LHCN-M2 (cell line): ENCODE measurements around the gene ANKIB1. TPM values are rescaled to one million over a fixed set of nuclear protein-coding genes. Genes with fewer than 3 reads are reported as not detected.
"Not testable (repeated sequence)": the region's sequence is repeated elsewhere in the genome, so short reads cannot be mapped to it uniquely, and the experiment has no call there.

Experiments used
- DNase-seq: peaks from one replicate; pipeline ENCODE4 v3.0.0-alpha.2; 2012; ENCODE audit warnings: low read depth
- total RNA-seq: library from RNA; depleted of rRNA; stranded (reverse); fragments of >200 nt; gene quantifications from 2 replicates; pipeline ENCODE4 v1.2.3, GENCODE V29; 2014

The ANKIB1 gene
- total RNA-seq, 1 experiment from 2014 or later: 42.9 TPM

- no peak for DNase-seq
Observed at GRCh38 chr7:92325173-92325572, 79.4 kb downstream of the ANKIB1 start.

DNA sequence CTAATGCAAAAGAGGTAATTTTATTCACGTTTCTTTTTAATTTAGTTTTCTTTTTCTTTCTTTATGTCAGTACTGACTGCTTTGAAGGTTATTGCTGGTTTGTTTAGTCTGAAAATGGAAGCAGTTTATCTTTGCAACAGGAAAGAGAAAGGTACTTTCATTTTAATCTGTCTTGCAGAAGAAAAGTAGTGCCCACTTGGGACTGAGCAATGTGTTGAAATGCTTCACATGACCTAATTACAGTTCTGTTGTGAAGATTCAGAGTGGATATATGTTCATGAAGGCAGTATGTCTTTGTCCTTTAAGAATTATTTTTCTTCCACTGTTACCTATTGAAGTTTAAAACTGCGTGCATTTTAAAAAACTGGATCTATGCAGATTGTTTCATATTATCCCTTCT, 80.1 kb downstream of the ANKIB1 start:
- DNase-seq: peak; percentile 11

DNA sequence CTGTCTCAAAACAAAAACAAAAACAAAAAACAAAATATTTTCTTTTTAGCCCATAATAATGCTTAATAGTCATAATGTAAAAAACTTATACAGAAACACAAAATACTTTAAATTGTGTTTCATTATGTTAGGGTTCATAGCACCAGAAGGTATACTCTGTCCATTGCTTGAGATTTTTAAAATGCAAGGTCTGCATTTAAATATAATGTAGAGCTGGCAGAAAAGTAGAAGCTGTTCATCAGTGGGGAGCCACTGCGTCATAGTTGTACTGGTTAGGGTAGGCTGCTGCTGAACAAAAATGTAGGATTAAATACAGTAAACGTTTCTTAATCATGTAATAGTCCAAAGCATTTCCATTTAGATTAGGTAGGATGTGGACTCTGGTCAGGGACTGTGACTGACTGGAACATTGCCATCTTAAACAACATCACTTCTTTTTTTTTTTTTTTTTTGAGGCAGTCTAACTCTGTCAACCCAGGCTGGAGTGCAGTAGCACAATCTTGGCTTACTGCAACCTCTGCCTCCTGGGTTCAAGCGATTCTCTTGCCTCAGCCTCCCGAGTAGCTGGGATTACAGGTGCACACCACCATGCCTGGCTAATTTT, 85.2 kb downstream of the ANKIB1 start:
- no peak for DNase-seq

GRCh38 chr7:92331508-92331907, 85.7 kb downstream of the ANKIB1 start:
- DNase-seq: no peak

- no peak for DNase-seq
Observed at GRCh38 chr7:92332782-92333181, 87.0 kb downstream of the ANKIB1 start.

DNA sequence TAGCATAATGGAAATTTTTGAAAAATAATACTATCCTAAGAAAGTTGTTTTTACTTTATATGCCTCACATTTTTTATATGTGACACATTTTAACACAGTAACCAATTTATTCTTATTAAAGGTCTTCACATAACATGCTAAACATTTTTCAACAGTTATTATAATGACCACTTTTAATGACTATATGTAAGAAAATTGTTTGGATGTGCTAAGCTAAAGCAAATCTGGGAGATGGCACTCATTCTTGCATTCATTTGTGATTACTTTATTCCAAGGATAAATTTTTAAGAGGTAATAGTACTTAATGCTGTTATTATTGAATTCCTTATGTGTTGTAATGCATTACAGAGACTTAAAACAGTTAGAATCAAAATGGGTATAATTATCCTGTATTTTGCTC, 88.1 kb downstream of the ANKIB1 start:
- DNase-seq: no peak

- DNase-seq: no peak
Observed at GRCh38 chr7:92335574-92335973, 89.8 kb downstream of the ANKIB1 start.

DNA sequence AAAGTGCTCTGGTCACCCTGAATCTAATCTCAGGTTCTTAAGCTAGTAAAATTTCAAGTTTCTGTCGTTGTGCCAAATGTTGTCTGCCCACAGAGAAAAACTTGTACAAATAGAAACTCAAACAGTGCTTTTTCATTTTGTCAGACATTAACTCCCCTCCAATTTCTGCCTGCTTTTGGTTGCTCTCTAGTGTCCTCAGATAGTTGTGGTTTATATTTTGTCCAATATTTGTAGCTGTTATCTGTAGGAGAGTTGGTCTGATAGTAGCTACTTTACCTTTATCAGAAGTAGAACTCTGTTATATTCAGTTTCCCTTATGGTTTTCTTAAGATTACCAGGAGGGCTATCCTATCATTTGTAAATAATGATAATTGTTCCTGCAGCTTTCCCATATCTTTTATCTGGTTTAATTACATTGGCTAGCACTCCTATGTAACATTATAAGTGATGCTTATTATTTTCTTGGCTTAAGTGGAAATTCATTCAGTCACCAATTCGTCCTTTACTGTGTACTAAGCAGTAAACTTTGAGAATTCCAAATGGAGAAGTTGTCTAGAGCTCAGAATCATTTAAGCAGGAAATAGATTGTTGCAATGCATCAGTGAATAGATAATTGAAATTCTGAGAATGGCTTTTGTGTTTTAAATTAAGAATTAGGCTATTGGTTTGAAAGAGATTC, 91.0 kb downstream of the ANKIB1 start:
- DNase-seq: no peak

GRCh38 chr7:92340016-92340415, 94.2 kb downstream of the ANKIB1 start:
- DNase-seq: no peak

DNA sequence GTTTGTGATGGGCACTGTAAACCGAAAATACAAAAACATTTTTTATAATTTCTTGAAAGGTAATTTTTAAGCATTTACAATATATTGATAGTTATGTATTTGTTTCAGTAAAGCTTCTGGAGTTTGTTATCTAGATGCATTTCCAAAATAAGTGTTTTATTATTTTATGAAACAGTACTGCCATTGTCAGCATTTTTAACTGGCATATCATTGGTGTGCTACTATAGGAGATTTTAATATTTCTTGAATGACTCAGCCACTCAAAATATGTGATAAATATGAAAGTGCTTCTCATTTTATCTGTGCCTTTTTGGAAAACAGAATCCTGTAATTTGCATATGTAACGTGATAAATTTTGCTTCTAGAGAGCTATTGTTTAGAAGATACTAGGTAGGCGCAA, 97.9 kb downstream of the ANKIB1 start:
- peak; percentile 19 for DNase-seq

GRCh38 chr7:92352009-92352408, 106.2 kb downstream of the ANKIB1 start:
- no peak for DNase-seq

DNA sequence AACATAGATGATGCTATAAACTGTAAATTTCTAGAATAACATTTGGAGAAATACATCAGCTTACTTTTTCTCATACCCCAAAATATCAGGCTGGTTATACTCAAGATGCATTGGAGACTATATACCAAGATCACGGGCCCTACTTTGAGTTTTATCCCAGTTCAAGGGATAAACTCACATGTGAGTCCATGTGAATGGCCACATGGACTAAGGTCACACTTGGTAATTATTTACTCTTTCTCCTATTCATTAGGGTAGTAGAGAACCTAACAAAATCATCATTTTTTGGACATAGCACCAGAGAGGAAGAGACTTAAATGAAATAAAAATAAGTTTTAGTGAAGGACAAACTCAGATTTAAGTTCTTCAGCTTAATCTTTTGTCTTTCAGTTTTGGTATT, 108.4 kb downstream of the ANKIB1 start:
- no peak for DNase-seq

DNA sequence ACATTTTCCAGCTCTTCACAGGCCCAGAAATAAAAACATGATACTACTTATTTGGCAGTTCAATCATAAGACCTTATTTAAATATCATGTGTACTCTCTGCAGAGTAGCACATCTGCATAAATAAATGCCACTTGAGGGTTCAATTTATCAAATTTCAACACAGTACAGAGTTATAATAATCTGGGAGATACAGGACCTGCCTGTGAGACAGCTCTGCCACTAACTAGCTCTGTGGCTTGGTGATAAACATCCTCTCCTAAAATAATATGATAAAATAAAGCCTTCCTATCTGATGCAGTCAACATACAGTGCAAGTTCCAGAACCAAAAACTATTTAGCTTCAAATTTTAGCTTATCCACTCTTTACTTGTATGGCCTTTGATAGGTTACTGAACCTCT, 110.6 kb downstream of the ANKIB1 start:
- no peak for DNase-seq

- DNase-seq: no peak
Observed at GRCh38 chr7:92357260-92357659, 111.5 kb downstream of the ANKIB1 start.

DNA sequence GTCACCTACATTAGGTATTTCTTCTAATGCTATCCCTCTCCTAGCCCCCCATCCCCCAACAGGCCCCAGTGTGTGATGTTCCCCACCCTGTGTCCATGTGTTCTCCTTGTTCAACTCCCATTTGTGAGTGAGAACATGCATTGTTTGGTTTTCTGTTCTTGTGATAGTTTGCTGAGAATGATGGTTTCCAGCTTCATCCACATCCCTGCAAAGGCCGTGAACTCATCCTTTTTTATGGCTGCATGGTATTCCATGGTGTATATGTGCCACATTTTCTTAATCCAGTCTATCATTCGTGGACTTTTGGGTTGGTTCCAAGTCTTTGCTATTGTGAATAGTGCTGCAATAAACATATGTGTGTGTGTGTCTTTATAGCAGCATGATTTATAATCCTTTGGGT, 113.4 kb downstream of the ANKIB1 start:
- not testable (repeated sequence) for DNase-seq

- DNase-seq: peak; percentile 14
Observed at GRCh38 chr7:92359801-92360200, 114.0 kb downstream of the ANKIB1 start.

DNA sequence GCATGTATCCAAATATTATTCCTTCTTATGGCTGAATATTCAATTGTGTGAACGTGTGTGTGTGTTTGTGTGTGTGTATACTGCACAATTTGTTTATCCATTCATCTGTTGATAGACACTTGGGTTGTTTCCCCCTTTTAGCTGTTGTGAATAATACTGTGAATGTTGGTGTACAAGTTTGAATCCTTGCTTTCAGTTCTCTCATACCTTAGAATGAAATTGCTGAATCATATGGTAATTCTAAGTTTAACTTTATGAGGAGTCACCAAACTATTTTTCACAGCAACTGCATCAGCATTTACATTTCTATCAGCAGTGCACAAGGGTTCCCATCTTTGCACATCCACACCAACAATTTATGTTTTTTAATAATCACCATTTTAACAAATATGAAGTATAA, 114.6 kb downstream of the ANKIB1 start:
- DNase-seq: no peak

DNA sequence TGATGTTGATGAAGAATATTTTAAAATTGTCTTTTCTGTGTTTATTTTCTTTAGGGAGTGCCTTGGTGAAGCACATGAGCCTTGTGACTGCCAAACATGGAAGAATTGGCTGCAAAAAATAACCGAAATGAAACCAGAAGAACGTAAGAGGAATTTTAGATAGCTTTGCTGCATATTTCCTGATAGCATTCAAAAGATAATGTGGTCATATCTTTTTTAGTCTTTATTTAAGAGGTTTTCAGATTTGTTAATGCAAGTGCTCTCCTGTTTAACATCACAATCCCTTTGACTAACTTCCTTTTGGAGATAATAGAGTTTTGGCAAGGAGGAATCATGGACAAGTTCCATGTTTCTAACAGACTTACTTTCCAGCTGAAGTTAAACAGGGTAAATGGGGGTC, 116.4 kb downstream of the ANKIB1 start:
- DNase-seq: no peak

- DNase-seq: peak; percentile 30
Observed at GRCh38 chr7:92366730-92367129, 121.0 kb downstream of the ANKIB1 start.

DNA sequence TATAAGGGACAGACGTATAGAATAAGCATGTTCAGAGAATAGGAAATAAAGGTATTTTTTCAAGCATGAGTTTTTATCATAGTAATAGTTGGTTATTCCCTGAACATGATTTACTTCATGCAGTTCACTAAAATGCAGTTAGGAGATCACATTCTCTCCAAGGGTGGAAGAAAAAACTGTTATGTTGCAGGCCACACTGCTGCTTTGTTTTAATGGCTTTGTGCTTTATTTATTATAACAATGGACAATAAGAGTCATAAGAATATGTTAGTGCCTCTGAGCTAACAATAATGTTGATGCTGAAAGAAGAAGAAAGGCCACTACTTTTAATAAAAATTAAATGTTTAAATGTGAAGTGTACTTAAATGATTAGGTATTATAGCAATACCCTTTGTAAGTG, 123.0 kb downstream of the ANKIB1 start:
- no peak for DNase-seq

DNA sequence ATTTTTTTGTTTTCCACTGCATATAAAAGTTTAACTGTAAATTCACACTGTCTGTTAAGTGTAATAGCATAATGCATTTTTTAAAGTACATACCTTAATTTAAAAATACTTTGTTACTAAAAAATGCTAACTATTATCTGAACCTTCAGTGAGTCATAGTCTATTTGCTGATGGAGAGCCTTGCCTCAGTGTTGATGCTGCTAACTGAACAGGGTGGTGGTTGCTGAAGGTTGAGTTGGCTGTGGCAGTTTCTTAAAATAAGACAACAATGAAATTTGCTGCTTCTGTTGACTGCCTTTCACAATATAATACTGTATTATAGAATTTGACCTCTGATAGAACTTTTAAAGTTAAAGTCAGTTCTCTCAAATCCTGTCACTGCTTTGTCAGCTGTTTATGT, 129.2 kb downstream of the ANKIB1 start:
- DNase-seq: no peak

DNA sequence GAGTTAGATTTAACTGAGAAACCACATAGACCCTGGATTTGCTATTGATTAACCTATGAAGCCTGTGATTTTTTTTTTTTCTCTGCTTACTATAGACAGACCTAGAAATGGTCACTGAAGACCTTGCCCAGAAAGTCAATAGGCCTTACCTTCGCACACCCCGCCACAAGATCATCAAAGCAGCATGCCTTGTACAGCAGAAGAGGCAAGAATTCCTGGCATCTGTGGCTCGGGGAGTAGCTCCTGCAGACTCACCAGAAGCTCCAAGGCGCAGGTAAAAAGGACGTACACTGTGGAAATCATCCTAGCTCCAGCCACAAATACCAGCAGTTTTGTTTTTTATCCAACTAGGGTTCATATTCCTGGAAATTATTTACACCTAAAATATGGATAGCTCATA, 145.3 kb downstream of the ANKIB1 start:
- DNase-seq: no peak

- no peak for DNase-seq
Observed at GRCh38 chr7:92397542-92397941, 151.8 kb downstream of the ANKIB1 start.

- no peak for DNase-seq
Observed at GRCh38 chr7:92400013-92400412, 154.2 kb downstream of the ANKIB1 start.
